ENCODE results near the gene GPRC5C. TPM values are rescaled to one million over a fixed set of nuclear protein-coding genes. Genes with fewer than 3 reads are reported as not detected.

The GPRC5C gene
- total RNA-seq, 2 experiments from 2014 or later, result 1.2 to 2.0 TPM

DNA sequence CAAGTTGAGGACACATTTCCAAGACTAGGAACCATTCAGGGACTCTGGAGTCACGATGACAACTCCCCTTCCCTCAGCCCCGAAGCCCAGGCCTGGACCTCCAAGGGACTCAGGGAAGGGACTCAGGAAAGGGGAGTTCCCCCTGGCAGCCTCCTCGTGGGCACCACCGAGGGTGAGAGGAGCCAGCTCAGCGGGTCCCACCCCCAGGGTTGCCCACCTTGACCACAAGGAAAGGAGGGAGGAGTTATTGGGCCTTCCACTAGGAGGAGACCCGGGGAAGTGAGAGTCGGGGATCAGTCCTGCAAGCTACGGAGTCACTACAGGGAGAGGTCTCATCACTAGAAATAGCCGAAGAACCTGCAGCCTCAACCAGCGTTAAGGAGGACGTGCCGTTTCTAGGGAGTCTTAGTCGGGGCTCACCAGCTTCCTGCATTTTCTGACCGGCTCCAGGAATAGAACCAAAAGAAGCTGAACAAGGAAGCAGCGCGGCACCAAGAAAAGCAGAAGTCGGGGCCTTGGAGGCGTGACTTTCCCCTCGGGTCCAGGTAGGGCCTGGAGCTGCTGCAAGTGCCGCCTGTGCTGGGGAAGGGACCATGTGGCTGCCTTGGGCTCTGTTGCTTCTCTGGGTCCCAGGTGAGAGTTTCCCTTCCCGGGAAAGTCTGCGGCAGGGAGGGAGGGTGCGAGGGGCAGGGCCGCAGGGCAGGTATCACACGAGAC is 34.4 kb downstream of the GPRC5C start, which contains the start of gene CD300A:
Gene CD300A, plus strand, starts transcription at position 524 of the 717 bp plus-strand sequence. Its CDS starts 70 bp downstream, at position 594.
- ATAC-seq (no peak), DNase-seq (no peak)
- Mint-ChIP-seq H3K9me3 (no peaks in the 10 kb centered on the region), H3K4me1 (ENCODE audit: low read depth) (peaks cover 41% of the 10 kb centered on the region), H3K27ac (peak within 1 kb of the TSS; percentile 63), H3K36me3 (ENCODE audit: low read depth) (no peaks in the 10 kb centered on the region), H3K4me3 (no peak within 1 kb of the TSS), H3K27me3 (no peaks in the 10 kb centered on the region)
- TF ChIP-seq, protein P1, sequence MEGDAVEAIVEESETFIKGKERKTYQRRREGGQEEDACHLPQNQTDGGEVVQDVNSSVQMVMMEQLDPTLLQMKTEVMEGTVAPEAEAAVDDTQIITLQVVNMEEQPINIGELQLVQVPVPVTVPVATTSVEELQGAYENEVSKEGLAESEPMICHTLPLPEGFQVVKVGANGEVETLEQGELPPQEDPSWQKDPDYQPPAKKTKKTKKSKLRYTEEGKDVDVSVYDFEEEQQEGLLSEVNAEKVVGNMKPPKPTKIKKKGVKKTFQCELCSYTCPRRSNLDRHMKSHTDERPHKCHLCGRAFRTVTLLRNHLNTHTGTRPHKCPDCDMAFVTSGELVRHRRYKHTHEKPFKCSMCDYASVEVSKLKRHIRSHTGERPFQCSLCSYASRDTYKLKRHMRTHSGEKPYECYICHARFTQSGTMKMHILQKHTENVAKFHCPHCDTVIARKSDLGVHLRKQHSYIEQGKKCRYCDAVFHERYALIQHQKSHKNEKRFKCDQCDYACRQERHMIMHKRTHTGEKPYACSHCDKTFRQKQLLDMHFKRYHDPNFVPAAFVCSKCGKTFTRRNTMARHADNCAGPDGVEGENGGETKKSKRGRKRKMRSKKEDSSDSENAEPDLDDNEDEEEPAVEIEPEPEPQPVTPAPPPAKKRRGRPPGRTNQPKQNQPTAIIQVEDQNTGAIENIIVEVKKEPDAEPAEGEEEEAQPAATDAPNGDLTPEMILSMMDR (IDR thresholded peaks at IDR 0.05), result no peak
- intact Hi-C loops (cut with micrococcal nuclease), result no loop called here
- POLR2A ChIA-PET, result no interaction called here
- CTCF ChIA-PET, result interaction anchor here (1.1 to 1.8 kb wide), 2 partner anchors 9 to 27 kb away, joined by 3 to 4 read pairs; no protein-coding TSS in a partner anchor

DNA sequence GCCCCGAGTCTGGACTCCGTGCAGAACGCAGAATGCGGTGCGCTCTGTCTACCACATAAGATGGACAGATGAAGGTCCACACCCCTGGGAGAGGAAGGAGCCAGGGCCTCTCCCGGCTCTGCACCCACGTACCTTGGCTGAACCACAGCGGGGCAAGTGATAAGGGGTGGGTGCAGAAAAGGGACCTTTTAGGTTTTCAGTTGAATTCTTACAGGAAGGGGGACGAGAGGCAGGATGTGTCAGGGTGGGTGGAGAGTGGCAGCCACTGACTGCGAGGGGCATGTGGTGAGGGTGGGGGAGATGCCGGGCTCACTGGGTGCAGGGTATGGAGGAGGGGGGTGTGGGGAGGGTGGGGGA is 34.9 kb downstream of the GPRC5C start:
- intact Hi-C loops (cut with micrococcal nuclease), result no loop called here
- H3K4me1 Mint-ChIP-seq (ENCODE audit: low read depth), result peaks cover 40% of the 10 kb centered on the region
- no peaks in the 10 kb centered on the region for H3K27me3 Mint-ChIP-seq
- H3K27ac Mint-ChIP-seq, result peak overlapping the region; percentile 63
- H3K36me3 Mint-ChIP-seq (ENCODE audit: low read depth), result no peaks in the 10 kb centered on the region
- DNase-seq, result no peak
- ATAC-seq, result no peak
- TF ChIP-seq, protein P1 (IDR thresholded peaks at IDR 0.05), result no peak
- H3K4me3 Mint-ChIP-seq, result no peak overlapping the region
- ChIA-PET CTCF (interaction anchor here (1.1 to 1.8 kb wide), 2 partner anchors 10 to 26 kb away, joined by 3 to 4 read pairs; no protein-coding TSS in a partner anchor), POLR2A (no interaction called here)
- no peaks in the 10 kb centered on the region for H3K9me3 Mint-ChIP-seq

DNA sequence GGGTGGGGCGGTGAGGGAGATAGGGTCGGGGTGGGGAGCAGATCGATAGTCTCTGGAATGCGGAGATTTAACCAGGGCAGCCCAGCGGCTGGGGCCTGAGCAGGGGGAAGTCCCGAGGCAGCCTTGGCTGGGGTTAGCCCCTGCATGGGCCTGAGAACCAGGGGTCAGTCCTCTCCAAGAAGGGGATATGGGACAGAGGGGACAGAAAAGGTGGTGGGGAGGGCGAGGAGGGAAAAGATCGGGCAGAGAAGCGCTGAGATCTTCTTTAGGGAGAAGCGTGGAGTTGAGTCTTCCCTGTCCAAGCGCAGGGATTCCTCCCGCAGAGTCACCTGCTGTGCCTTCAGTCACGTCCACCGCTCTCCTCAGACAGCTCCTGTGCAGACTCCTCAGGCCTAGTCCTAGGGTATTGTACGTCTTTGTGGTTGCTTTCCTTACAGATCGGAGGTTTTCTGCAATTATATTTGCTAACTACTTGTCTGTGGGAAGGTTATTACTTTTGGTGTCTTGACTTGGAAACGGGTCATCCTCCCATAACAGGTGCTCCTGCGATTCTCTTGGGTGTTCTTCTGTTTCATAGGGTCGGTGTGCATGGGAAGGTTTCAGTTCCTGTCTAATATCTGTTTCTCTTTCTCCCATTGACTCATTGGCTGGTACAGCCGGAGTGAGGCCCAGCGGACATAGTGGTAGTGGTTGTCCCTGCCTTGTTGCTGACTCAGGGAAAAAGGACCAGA is 35.5 kb downstream of the GPRC5C start:
- H3K9me3 Mint-ChIP-seq, result no peaks in the 10 kb centered on the region
- H3K36me3 Mint-ChIP-seq (ENCODE audit: low read depth), result no peaks in the 10 kb centered on the region
- POLR2A ChIA-PET, result no interaction called here
- H3K4me1 Mint-ChIP-seq (ENCODE audit: low read depth), result peaks cover 39% of the 10 kb centered on the region
- peak overlapping the region; percentile 1 for H3K27ac Mint-ChIP-seq
- no peaks in the 10 kb centered on the region for H3K27me3 Mint-ChIP-seq
- intact Hi-C loops (cut with micrococcal nuclease), result no loop called here
- DNase-seq (no peak), ATAC-seq (no peak)
- CTCF ChIA-PET, result interaction anchor here (1.8 to 3.2 kb wide), 3 partner anchors 10 to 99 kb away, joined by 4 to 15 read pairs (median 6); no protein-coding TSS in a partner anchor
- H3K4me3 Mint-ChIP-seq, result no peak overlapping the region
- TF ChIP-seq, protein P1 (IDR thresholded peaks at IDR 0.05), result no peak

DNA sequence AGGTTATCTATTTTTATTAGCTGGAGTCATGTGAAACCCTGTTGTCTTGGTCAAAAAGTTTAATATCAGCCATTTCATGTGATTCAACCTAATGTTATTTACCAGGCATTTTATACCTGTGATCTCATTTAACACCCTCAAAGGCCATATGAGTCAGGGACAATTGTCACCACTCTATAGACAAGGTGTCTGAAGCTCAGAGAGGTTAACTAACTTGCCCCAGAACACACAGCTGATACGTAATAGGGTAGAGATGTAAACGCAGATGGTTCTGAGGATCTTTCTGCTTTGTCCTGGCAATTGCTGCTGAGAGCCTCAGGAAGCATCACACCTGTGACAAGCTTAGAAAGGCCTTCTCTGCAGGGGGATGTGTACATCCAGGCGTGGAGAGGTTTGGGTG is 39.5 kb downstream of the GPRC5C start:
- intact Hi-C loops (cut with micrococcal nuclease), result no loop called here
- ATAC-seq, result peak; percentile 71
- Mint-ChIP-seq H3K36me3 (ENCODE audit: low read depth) (peaks cover 12% of the 10 kb centered on the region), H3K4me1 (ENCODE audit: low read depth) (peaks cover 41% of the 10 kb centered on the region), H3K27ac (no peak overlapping the region), H3K27me3 (no peaks in the 10 kb centered on the region), H3K9me3 (peaks cover 12% of the 10 kb centered on the region), H3K4me3 (no peak overlapping the region)
- no peak for DNase-seq
- CTCF ChIA-PET, result interaction anchor here (1.2 to 2.8 kb wide), 5 partner anchors 13 to 103 kb away, joined by 3 to 11 read pairs (median 7); no protein-coding TSS in a partner anchor
- POLR2A ChIA-PET, result interaction anchor here (0.9 kb wide), 1 partner anchor 61 kb away, joined by 3 read pairs; no protein-coding TSS in a partner anchor
- TF ChIP-seq, protein P1 (IDR thresholded peaks at IDR 0.05), result no peak
